Breast epithelium (tissue), 3 donors: Measurements from ENCODE around the gene TMEM236.

Experiments
- CTCF ChIP-seq, 3 donors: fragments of 450-650 bp; IDR thresholded peaks; one replicate each; pipeline ENCODE4 v1.5.1; 2016 to 2017; ENCODE audit warnings: antibody characterized with exemption in 3 of 3, mild to moderate bottlenecking in 3 of 3, moderate library complexity in 3 of 3
- POLR2A ChIP-seq: fragments of 450-650 bp; IDR thresholded peaks from one replicate; pipeline ENCODE4 v1.6.1; 2016; ENCODE audit warnings: antibody characterized with exemption, mild to moderate bottlenecking, moderate library complexity

- TF ChIP-seq CTCF (IDR thresholded peaks at IDR 0.05) (no peak), POLR2A (no peak)
Measured at GRCh38 chr10:17765602-17766001, 13.6 kb downstream of the TMEM236 start.
